Karpas-422 (cell line): ENCODE results near the gene PIR. TPM values are rescaled to one million over a fixed set of nuclear protein-coding genes. Genes with fewer than 3 reads are reported as not detected.
A peak's percentile ranks its signal among the peaks of the same experiment; 100 is the strongest.

ENCODE experiments used
- DNase-seq: peaks from one replicate; pipeline ENCODE4 v3.0.0-alpha.2; 2015
- H2AFZ ChIP-seq: fragments of 200-600 bp; sonication (generic); 2 replicates; pipeline ENCODE4 v1.6.1; 2014; ENCODE audit warnings: antibody characterized with exemption, low read length, mixed read lengths
- H3K27ac ChIP-seq: fragments of 200-600 bp; sonication (generic); 2 replicates; pipeline ENCODE4 v1.5.1; 2014; ENCODE audit warnings: mild to moderate bottlenecking, low read length, moderate library complexity
- H3K27me3 ChIP-seq: fragments of 200-600 bp; sonication (generic); 2 replicates; pipeline ENCODE4 v1.6.1; 2014; ENCODE audit warnings: low read length, mixed read lengths
- H3K36me3 ChIP-seq: fragments of 200-600 bp; sonication (generic); 2 replicates; pipeline ENCODE4 v1.6.1; 2014; ENCODE audit warnings: low read length, mixed read lengths; ENCODE audit not compliant: insufficient read depth
- H3K4me1 ChIP-seq: fragments of 200-600 bp; sonication (generic); 2 replicates; pipeline ENCODE4 v1.6.1; 2014; ENCODE audit warnings: mild to moderate bottlenecking, low read length, mixed read lengths
- H3K4me2 ChIP-seq: fragments of 200-600 bp; sonication (generic); 2 replicates; pipeline ENCODE4 v1.6.1; 2014; ENCODE audit warnings: low read length, low read depth, mild to moderate bottlenecking; ENCODE audit not compliant: poor library complexity, severe bottlenecking
- H3K4me3 ChIP-seq: fragments of 200-600 bp; sonication (generic); 2 replicates; pipeline ENCODE4 v1.5.1; 2014; ENCODE audit warnings: mild to moderate bottlenecking, antibody characterized with exemption, low read length, mixed read lengths
- H3K79me2 ChIP-seq: fragments of 200-600 bp; sonication (generic); 2 replicates; pipeline ENCODE4 v1.6.1; 2014; ENCODE audit warnings: mild to moderate bottlenecking, low read length, mixed read lengths
- H3K9ac ChIP-seq: fragments of 200-600 bp; sonication (generic); 2 replicates; pipeline ENCODE4 v1.6.0; 2014; ENCODE audit warnings: low read length
- H3K9me2 ChIP-seq: fragments of 200-600 bp; sonication (generic), shearing (Covaris generic); replicated peaks from 2 replicates; pipeline ENCODE4 v1.6.0; 2014; ENCODE audit warnings: mild to moderate bottlenecking, low read length, moderate library complexity; ENCODE audit not compliant: insufficient read depth
- H3K9me3 ChIP-seq: fragments of 300-700, 200-600 bp; sonication (generic); 2 replicates; pipeline ENCODE4 v1.6.1; 2014; ENCODE audit warnings: low read length, mixed read lengths
- H4K20me1 ChIP-seq: fragments of 200-600 bp; sonication (generic); 2 replicates; pipeline ENCODE4 v1.6.1; 2014; ENCODE audit warnings: mild to moderate bottlenecking, antibody characterized with exemption, low read length, low read depth; ENCODE audit not compliant: insufficient read depth
- total RNA-seq: library from RNA; depleted of rRNA; stranded (reverse); fragments of >200 nt; shearing (Covaris generic); gene quantifications from 2 replicates; pipeline ENCODE4 v1.2.3, GENCODE V29; 2014; ENCODE audit warnings: low replicate concordance

PIR gene
- total RNA-seq, 1 experiment from 2014 or later, result not detected

DNA sequence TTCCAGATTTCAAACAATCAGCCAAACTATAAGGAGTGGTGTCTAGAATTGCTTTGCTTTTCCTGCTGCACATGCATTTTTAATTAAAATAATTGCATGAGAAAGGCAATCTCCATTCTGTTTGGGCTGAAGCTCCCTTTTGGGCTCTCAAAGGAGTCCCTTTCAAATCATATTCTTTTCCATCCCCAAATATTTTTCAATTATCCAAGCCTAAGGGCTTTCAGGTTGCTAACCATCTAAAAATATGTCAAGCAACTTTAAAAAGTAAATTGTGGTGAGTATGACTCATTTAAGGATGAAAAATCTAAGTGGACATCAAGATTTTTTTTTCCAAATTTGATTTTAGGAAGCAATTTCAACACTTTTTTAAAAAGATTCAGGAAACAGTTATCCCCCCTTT, 28.4 kb downstream of the PIR start:
- no peaks in the 10 kb centered on the region for H3K9me3 ChIP-seq
- no peaks in the 10 kb centered on the region for H3K36me3 ChIP-seq
- H3K79me2 ChIP-seq, result no peaks in the 10 kb centered on the region
- H3K27ac ChIP-seq, result no peak overlapping the region; the same call in 1 of the 2 replicates
- no peaks in the 10 kb centered on the region for H3K27me3 ChIP-seq
- peak overlapping the region; percentile 39 for H3K4me2 ChIP-seq
- H3K4me1 ChIP-seq, result peaks cover 19% of the 10 kb centered on the region
- no peaks in the 10 kb centered on the region for H3K9me2 ChIP-seq
- no peak overlapping the region for H3K4me3 ChIP-seq
- H2AFZ ChIP-seq, result no peak overlapping the region
- H4K20me1 ChIP-seq, result no peaks in the 10 kb centered on the region
- no peak for DNase-seq
- no peak overlapping the region for H3K9ac ChIP-seq

DNA sequence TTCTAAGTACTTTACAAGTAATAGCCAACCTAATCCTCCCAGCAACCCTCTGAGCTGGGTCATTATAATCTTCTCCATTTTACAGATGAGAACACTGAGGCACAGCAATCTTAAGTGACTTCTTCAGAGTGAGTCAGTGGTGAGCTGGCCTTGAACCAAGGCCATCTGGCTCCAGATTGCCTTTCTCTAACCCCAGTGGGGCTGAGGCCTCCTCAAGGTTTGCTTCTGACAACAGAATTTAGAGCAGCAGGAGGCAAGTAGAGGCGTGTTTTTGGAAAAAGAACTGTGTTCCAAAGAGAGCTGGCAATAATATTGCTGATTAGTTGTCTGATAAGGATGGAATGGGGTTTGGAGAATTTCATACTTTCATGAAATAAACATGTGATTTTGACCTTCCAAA, 41.2 kb downstream of the PIR start:
- no peak overlapping the region for H3K27ac ChIP-seq
- no peak overlapping the region for H3K9ac ChIP-seq
- H3K4me1 ChIP-seq, result no peaks in the 10 kb centered on the region
- H3K4me3 ChIP-seq, result no peak overlapping the region
- no peaks in the 10 kb centered on the region for H3K9me2 ChIP-seq
- H3K36me3 ChIP-seq, result no peaks in the 10 kb centered on the region
- no peaks in the 10 kb centered on the region for H3K27me3 ChIP-seq
- no peaks in the 10 kb centered on the region for H4K20me1 ChIP-seq
- no peak overlapping the region for H3K4me2 ChIP-seq
- no peaks in the 10 kb centered on the region for H3K79me2 ChIP-seq
- no peak for DNase-seq
- no peak overlapping the region for H2AFZ ChIP-seq
- no peaks in the 10 kb centered on the region for H3K9me3 ChIP-seq

DNA sequence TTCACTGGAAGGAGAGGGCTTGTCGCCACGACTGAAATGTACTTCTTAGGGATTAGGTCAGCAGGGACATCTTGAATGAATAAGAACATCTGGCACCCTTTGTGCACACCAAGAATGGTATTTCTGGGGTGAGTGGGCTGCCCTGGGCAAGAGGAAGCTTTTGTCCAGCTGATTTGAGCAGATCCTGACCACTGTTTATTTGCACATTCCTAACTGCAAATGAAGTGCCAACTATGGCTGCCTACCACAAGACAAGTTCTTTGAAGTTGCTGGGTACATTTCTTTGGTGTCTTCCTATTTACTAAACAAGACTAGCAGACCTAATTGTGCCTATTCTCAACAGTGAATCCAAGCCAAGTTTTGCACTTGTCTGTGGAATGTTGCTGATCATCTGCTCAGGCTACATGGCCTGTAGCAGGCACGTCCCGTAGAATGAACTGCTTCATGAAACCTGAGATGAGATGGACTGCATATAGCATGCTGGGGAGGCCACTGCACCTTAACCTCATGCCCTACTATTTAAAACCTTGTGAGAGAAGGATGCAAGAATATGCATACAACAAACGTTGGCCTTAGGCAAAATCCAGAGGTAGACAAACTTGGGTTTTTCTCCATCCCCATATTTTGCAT, 45.0 kb downstream of the PIR start:
- Histone ChIP-seq H3K79me2 (no peaks in the 10 kb centered on the region), H3K9me3 (no peaks in the 10 kb centered on the region), H3K27me3 (no peaks in the 10 kb centered on the region), H3K9ac (no peak overlapping the region), H4K20me1 (no peaks in the 10 kb centered on the region), H3K4me3 (no peak overlapping the region), H3K36me3 (no peaks in the 10 kb centered on the region), H3K4me2 (no peak overlapping the region), H3K9me2 (no peaks in the 10 kb centered on the region), H2AFZ (no peak overlapping the region), H3K27ac (no peak overlapping the region), H3K4me1 (no peaks in the 10 kb centered on the region)
- DNase-seq, result no peak

DNA sequence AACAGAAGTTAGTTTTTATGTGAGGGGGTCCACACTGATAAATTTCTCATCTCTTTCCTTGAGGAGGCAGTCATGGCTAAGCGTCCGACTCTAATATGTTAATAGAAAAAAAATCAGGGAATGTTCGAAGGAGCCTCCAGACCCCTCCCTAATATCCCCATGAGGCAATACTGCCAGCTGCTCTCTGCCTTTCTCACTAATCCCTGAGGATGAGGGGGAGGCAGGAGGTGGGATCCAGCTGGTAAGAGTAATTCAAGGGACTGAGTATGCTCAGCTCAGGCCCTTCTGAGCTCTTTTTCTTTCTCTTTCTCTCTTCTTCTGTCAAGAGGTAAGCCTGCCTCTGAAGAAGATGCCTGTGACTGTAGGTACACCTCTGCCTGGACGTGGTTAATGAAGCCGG, 51.7 kb downstream of the PIR start:
- Histone ChIP-seq H3K36me3 (no peaks in the 10 kb centered on the region), H3K9me3 (no peaks in the 10 kb centered on the region), H3K4me1 (no peaks in the 10 kb centered on the region), H3K27me3 (no peaks in the 10 kb centered on the region), H3K27ac (no peak overlapping the region), H3K9me2 (no peaks in the 10 kb centered on the region), H3K79me2 (no peaks in the 10 kb centered on the region), H2AFZ (no peak overlapping the region), H3K4me3 (no peak overlapping the region), H3K9ac (no peak overlapping the region), H3K4me2 (no peak overlapping the region), H4K20me1 (no peaks in the 10 kb centered on the region)
- DNase-seq, result no peak

DNA sequence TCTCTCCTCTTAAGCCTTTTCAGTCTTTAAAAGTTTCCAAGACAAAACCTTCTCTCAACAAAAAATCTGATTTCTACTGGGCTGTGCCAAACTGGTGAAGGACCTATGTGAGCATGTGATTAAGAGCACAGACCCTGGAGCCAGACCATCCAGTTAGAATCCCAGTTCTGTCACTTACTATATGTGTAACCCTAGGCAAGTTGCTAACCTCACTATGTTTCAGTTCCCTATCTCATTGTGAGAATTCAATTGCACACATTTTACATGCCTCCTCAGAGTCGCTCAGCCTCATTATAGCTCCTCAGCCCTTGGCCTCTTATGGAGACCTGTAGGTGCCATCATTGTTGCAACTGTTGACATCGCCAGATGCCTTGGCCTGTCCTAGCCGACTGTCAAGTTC, 54.8 kb downstream of the PIR start:
- no peaks in the 10 kb centered on the region for H4K20me1 ChIP-seq
- H3K4me3 ChIP-seq, result no peak overlapping the region
- H3K9ac ChIP-seq, result no peak overlapping the region
- no peaks in the 10 kb centered on the region for H3K4me1 ChIP-seq
- no peaks in the 10 kb centered on the region for H3K36me3 ChIP-seq
- DNase-seq, result no peak
- no peaks in the 10 kb centered on the region for H3K79me2 ChIP-seq
- no peak overlapping the region for H3K4me2 ChIP-seq
- no peak overlapping the region for H2AFZ ChIP-seq
- no peak overlapping the region for H3K27ac ChIP-seq
- no peaks in the 10 kb centered on the region for H3K9me2 ChIP-seq
- no peaks in the 10 kb centered on the region for H3K9me3 ChIP-seq
- H3K27me3 ChIP-seq, result no peaks in the 10 kb centered on the region

DNA sequence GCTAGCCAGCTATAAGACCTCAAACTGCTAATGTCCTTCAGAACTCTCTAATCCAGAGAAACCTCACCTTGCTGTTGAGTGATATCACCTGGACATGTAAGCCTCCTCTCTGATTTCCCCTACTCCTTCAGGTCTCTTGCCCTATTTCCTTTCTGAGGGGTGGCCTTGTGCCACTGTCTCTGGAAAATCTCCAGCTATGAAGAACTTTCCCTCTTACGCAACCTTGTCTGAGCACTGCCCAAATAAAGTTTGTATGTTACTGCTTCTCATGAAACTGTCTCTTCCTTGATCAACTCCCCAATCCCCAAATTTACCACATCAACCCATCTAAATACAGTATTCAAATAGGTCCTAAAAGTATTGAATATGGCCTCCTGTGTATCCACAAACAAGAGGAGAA, 55.4 kb downstream of the PIR start:
- H2AFZ ChIP-seq, result no peak overlapping the region
- H3K4me3 ChIP-seq, result no peak overlapping the region
- no peak for DNase-seq
- no peaks in the 10 kb centered on the region for H3K4me1 ChIP-seq
- H3K27me3 ChIP-seq, result no peaks in the 10 kb centered on the region
- H3K79me2 ChIP-seq, result no peaks in the 10 kb centered on the region
- no peaks in the 10 kb centered on the region for H4K20me1 ChIP-seq
- no peak overlapping the region for H3K4me2 ChIP-seq
- H3K27ac ChIP-seq, result no peak overlapping the region
- no peaks in the 10 kb centered on the region for H3K9me3 ChIP-seq
- H3K9me2 ChIP-seq, result no peaks in the 10 kb centered on the region
- no peaks in the 10 kb centered on the region for H3K36me3 ChIP-seq
- no peak overlapping the region for H3K9ac ChIP-seq

DNA sequence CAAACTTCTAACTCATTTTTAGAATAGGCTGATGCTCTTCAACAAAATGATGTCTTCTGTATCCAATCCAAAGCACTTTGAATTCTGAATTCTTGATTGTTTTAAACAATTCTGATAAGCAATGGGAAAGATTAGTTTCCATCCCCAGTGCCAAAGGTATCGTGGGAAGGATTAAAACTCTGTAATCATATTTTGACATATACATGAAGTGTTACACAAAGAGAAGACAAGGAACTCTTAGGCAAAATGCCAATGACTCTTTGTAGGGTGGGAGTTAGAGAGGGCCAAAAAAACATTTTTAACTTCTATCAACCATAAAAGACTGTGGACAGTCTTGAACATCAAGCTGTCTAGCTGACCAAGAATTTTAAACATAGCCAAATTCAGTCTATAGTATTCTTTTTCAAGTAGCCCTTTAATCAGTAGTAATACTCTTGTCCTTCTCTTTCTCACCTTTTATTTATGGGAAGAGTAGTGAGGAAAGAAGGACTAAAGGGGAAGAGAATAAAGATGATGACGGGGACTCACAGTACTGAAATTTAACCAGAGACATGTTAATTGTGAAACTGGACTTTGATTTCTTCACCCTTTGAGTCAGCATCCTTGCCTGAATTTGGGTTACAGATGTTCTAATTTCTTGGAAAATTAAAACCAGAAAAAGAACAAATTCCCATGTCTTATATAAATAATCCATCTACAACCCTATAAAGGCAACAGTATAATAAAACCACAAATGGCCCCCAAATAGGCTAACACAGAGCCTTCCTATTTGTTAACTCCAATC, 57.1 kb downstream of the PIR start:
- Histone ChIP-seq H3K4me2 (no peak overlapping the region), H3K36me3 (no peaks in the 10 kb centered on the region), H3K4me1 (no peaks in the 10 kb centered on the region), H3K9me3 (no peaks in the 10 kb centered on the region), H3K4me3 (no peak overlapping the region), H3K9ac (no peak overlapping the region), H3K27me3 (no peaks in the 10 kb centered on the region), H3K79me2 (no peaks in the 10 kb centered on the region), H3K9me2 (no peaks in the 10 kb centered on the region), H2AFZ (no peak overlapping the region), H3K27ac (no peak overlapping the region), H4K20me1 (no peaks in the 10 kb centered on the region)
- DNase-seq, result no peak

DNA sequence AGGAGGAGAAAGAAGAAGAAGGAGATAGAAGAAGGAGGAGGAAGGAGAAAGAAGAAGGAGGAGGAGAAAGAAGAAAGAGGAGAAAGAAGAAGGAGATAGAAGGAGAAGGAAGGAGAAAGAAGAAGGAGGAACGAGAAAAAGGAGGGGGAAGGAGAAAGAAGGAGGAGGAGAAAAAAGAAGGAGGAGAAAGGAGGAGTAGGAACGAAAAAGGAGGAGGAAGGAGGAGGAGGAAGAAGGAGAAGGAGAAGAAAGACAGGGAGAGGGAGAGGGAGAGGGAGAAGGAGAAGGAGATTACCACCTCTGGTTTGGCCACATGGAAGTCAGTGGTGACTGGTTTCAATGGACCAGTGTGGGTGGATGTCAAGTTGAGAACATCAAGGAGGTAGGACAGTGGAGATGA, 58.9 kb downstream of the PIR start:
- Histone ChIP-seq H3K4me3 (no peak overlapping the region), H3K27ac (no peak overlapping the region), H3K9me2 (no peaks in the 10 kb centered on the region), H4K20me1 (no peaks in the 10 kb centered on the region), H3K36me3 (no peaks in the 10 kb centered on the region), H3K9me3 (no peaks in the 10 kb centered on the region), H3K79me2 (no peaks in the 10 kb centered on the region), H3K4me1 (no peaks in the 10 kb centered on the region), H3K4me2 (no peak overlapping the region), H3K9ac (no peak overlapping the region), H2AFZ (no peak overlapping the region), H3K27me3 (no peaks in the 10 kb centered on the region)
- no peak for DNase-seq
